ENCODE data around the gene KRTAP10-3. TPM values are rescaled to one million over a fixed set of nuclear protein-coding genes. Genes with fewer than 3 reads are reported as not detected.
"Not testable (repeated sequence)": the region's sequence is repeated elsewhere in the genome, so short reads cannot be mapped to it uniquely, and the experiment has no call there.

The KRTAP10-3 gene
- total and polyA plus RNA-seq, 2 of the 13 experiments (the other 11 are each of a cell fraction or from before 2014, with no cell fraction given) = not detected

DNA sequence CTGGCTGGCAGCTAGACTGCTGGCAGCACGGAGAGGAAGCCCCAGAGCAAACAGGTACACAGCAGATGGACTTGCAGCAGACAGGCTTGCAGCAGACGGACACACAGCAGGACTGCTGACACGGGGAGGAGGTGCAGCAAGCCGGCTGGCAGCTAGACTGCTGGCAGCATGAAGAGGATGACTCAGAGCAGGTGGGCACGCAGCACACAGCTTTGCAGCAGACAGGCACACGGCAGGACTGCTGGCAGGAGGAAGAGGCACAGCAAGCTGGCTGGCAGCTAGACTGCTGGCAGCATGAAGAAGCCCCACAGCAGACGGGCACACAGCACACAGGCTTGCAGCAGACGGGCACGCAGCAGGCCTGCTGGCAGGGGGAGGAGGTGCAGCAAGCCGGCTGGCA, 7.8 kb downstream of the KRTAP10-3 start:
- CTCF ChIA-PET (ENCODE audit: low intra/inter-chr PET ratio, low total read pairs) = no interaction called here
- Histone ChIP-seq H3K27me3 (ENCODE audit: control insufficient read depth in 1 of 2, insufficient read depth in 2 of 2, low read length in 2 of 2) (peaks cover 0 to 3% of the 10 kb centered on the region in 2 experiments; a peak in 2 of 5 replicates), H3K9ac (ENCODE audit: insufficient read depth, low read depth, low read length) (no peak overlapping the region), H3K4me1 (ENCODE audit: insufficient read depth, low read length) (no peaks in the 10 kb centered on the region; the same call in 1 of the 2 replicates), H3K4me3 (replicated peaks in 1 of 3; ENCODE audit: insufficient read depth in 1 of 3, low read depth in 2 of 3, low read length in 3 of 3) (no peak overlapping the region), H3K9me3 (ENCODE audit: low read length) (no peaks in the 10 kb centered on the region), H3K27ac (ENCODE audit: extremely low read length, insufficient read depth, low read length) (no peak overlapping the region), H2AFZ (ENCODE audit: low read length) (no peak overlapping the region), H3K36me3 (replicated peaks in 1 of 2; ENCODE audit: control insufficient read depth in 1 of 2, insufficient read depth in 2 of 2, low read length in 2 of 2) (no peaks in the 10 kb centered on the region), H3K4me2 (ENCODE audit: low read depth, low read length) (no peak overlapping the region), H3K79me2 (ENCODE audit: insufficient read depth, low read length) (no peaks in the 10 kb centered on the region), H4K20me1 (ENCODE audit: insufficient read depth, low read length) (no peaks in the 10 kb centered on the region)
- no peak for ATAC-seq
- DNase-seq (ENCODE audit: low spot score) = no peak
- POLR2A ChIA-PET = no interaction called here
- FAIRE-seq = no peak
- intact Hi-C loops (cut with micrococcal nuclease; ENCODE audit: unreplicated experiment) (no loop called here), in situ Hi-C loops (cut with HindIII; ENCODE audit: extremely low pct_ligation_motif_present, low pct_unique_long_range_greater_than_20kb) (no loop called here)
- 52% methylated on average over 4 of the region's 10 CpGs for WGBS (ENCODE audit: low lambda C conversion rate)
- no TSS peak for BruUV-seq (replicated peaks)
- TF ChIP-seq ZMYM3 (CRISPR knock-in tag; IDR thresholded peaks at IDR 0.05) (0 out of 2 replicates have a peak, but pooled peaks have one; percentile 54), FOSL1 (CRISPR knock-in tag; IDR thresholded peaks at IDR 0.05; ENCODE audit: borderline replicate concordance) (no peak)

DNA sequence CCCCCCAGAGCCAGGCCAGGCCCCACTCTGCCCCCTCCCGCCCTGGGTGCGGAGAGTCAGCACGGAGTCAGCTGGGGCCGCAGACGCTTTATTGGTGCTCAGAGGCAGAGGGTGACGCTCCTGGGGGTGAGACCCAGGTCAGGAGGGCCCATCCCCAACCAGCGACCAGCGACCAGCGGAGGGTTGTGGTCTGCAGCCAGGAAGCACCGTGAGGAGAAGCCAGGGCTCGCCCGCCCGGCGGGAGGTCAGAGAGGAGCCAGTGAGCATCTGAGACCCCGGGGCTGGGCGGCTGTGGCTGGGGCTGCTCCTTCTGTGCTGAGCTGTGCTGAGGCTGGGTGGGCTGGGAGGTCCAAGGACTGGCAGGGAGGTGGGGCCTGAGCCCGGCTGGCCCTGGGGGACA, 8.3 kb downstream of the KRTAP10-3 start:
- H3K27ac ChIP-seq (ENCODE audit: extremely low read length, insufficient read depth, low read length); H3K4me2 ChIP-seq (ENCODE audit: low read depth, low read length); ATAC-seq; H4K20me1 ChIP-seq (ENCODE audit: insufficient read depth, low read length); FAIRE-seq; H3K4me3 ChIP-seq (replicated peaks in 1 of 3; ENCODE audit: insufficient read depth in 1 of 3, low read depth in 2 of 3, low read length in 3 of 3); POLR2A ChIA-PET; H3K36me3 ChIP-seq (replicated peaks in 1 of 2; ENCODE audit: control insufficient read depth in 1 of 2, insufficient read depth in 2 of 2, low read length in 2 of 2); H2AFZ ChIP-seq (ENCODE audit: low read length); H3K4me1 ChIP-seq (ENCODE audit: insufficient read depth, low read length); BruUV-seq (replicated peaks); H3K27me3 ChIP-seq (ENCODE audit: control insufficient read depth in 1 of 2, insufficient read depth in 2 of 2, low read length in 2 of 2); DNase-seq (ENCODE audit: low spot score); H3K9ac ChIP-seq (ENCODE audit: insufficient read depth, low read depth, low read length); H3K9me3 ChIP-seq (ENCODE audit: low read length); in situ Hi-C loops (cut with HindIII; ENCODE audit: extremely low pct_ligation_motif_present, low pct_unique_long_range_greater_than_20kb); CTCF ChIA-PET (ENCODE audit: low intra/inter-chr PET ratio, low total read pairs); H3K79me2 ChIP-seq (ENCODE audit: insufficient read depth, low read length); intact Hi-C loops (cut with micrococcal nuclease; ENCODE audit: unreplicated experiment): not testable (repeated sequence)
- 55% methylated on average over 4 of the region's 17 CpGs for WGBS (ENCODE audit: low lambda C conversion rate)
